Astrocyte of the cerebellum (primary cell): ENCODE data around the gene FERMT2.

Experiments
- DNase-seq: peaks from one replicate; pipeline ENCODE4 v3.0.0-alpha.2; 2011; ENCODE audit warnings: low read depth
- H3K4me3 ChIP-seq: 2 replicates; pipeline ENCODE4 v1.5.1; 2011; ENCODE audit warnings: mild to moderate bottlenecking, low read depth, low read length, moderate library complexity
- in situ Hi-C: cut with HindIII; loops from 2 replicates; pipeline ENCODE4 v1.10.0; 2017; ENCODE audit warnings: low sequenced_read_pairs
- TF ChIP-seq, protein P1 (sequence below): IDR thresholded peaks from 2 replicates; pipeline ENCODE4 v1.5.1; 2012; ENCODE audit warnings: low read length, low read depth, moderate library complexity, mild to moderate bottlenecking; ENCODE audit errors: missing control alignments

Gene FERMT2

DNA sequence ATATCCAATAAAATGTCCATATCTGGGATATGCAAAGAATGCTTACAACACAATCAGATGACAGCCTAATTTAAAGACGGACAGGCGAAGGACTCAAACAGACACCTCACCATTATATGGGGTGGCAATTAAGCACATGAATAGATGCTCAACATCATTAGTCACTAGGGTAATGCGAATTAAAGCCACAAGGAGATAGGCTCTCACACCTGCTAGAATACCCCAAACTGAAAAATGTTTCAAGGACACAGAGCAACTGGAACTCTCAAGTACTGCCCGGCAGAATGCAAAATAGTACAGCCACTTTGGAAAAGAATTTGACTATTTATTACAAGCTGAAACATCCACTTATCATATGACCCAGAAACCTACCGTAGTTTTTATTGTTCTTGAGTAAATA lies 42.9 kb downstream of the FERMT2 start:
- TF ChIP-seq, protein P1, sequence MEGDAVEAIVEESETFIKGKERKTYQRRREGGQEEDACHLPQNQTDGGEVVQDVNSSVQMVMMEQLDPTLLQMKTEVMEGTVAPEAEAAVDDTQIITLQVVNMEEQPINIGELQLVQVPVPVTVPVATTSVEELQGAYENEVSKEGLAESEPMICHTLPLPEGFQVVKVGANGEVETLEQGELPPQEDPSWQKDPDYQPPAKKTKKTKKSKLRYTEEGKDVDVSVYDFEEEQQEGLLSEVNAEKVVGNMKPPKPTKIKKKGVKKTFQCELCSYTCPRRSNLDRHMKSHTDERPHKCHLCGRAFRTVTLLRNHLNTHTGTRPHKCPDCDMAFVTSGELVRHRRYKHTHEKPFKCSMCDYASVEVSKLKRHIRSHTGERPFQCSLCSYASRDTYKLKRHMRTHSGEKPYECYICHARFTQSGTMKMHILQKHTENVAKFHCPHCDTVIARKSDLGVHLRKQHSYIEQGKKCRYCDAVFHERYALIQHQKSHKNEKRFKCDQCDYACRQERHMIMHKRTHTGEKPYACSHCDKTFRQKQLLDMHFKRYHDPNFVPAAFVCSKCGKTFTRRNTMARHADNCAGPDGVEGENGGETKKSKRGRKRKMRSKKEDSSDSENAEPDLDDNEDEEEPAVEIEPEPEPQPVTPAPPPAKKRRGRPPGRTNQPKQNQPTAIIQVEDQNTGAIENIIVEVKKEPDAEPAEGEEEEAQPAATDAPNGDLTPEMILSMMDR: no peak
- no peak for DNase-seq
- H3K4me3 ChIP-seq: no peak overlapping the region
- in situ Hi-C loops: no loop called here

DNA sequence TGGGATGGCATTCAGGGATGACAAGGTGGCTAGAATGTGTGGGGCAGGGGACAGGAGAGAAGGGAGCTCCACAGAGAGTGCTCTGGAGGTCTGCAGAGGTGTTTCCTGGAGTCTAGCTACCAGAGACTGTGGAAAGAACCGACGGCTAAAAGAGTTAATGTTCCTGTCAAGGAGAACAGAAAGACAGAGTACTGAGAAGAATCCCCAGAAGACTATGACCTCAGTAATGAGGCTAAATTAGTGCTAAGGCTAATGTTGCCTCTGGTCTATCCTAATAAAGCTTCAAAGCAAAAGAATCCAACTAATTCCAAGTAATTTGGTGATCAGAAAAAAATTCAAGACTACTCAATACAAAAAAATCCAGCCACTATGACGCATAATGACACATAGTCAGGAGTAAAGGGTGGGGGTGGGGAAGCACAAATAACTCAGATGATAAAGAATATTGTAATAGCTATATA lies 44.7 kb downstream of the FERMT2 start:
- H3K4me3 ChIP-seq: no peak overlapping the region
- TF ChIP-seq, protein P1: no peak
- DNase-seq: peak; percentile 75
- in situ Hi-C loops: no loop called here

DNA sequence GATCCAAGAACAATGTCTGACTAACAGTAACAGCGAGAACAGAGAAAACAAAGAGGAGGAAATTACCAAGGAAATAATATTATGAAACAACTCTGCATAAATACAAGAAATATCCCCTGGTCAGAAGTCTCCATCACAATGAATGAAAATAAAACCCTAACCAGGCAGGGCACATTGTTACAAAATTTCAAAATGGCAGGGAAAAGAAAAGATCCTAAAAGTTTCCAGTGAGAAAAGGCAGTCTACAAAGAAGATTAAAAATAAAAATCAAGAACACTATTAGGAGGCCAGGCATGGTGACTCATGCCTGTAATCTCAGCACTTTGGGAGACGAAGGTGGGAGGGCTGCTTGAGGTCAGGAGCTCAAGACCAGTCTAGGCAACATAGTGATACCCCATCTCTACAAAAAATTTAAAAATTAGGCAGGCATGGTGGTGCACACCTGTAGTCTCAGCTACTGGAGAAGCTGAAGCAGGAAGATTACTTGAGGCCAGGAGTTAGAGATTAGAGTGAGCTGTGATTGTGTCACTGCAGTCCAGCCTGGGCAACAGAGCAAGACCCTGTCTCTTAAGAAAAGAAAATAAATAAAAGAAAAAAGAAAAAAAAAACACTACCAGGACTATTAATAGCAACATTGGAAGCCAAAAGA lies 47.8 kb downstream of the FERMT2 start:
- TF ChIP-seq, protein P1: no peak
- no peak for DNase-seq
- no peak overlapping the region for H3K4me3 ChIP-seq
- in situ Hi-C loops: no loop called here

DNA sequence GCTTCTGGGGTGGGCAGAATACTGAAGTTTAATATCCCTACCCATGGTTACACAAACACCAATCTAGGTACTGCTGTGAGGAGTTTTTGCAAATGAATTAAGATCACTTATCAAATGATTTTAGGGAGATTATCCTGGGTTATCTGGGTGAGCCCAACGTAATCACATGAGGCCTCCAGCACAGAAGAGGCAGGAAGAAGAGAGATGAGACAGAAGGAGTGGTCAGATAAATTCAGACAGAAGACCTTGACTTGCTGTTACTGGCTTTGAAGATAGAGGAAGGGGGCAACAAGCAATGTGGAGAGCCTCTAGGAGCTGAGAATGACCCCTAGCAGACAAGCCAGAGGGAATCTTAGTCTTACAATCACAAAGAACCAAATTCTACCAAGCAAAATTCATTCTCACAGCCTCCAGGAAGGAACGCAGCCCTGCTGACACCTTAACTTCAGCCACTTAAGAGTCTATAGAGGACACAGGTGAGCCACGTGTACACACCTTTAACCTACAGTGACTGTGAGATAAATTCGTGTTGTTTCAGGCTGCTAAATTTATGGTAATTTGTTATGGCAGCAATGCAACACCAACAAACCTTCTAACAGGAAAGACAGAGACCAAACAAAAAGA lies 49.4 kb downstream of the FERMT2 start:
- no peak for DNase-seq
- in situ Hi-C loops: no loop called here
- no peak overlapping the region for H3K4me3 ChIP-seq
- TF ChIP-seq, protein P1: no peak

DNA sequence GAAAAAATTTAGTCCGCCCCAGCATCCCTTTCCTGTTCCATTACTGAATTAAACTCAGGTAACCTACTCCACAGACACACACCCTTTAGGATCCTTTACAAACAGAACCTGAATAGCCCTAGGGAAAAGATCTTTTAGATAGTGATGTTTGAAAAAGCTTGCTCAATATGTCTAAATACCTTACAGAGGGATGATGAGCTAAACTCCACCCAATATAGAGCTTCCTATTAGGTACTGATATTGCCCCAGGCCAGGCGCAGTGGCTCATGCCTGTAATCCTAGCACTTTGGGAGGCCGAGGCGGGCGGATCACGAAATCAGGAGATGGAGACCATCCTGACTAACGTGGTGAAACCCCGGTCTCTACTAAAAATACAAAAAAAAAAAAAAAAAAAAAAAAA lies 50.1 kb downstream of the FERMT2 start:
- in situ Hi-C loops: no loop called here
- TF ChIP-seq, protein P1: no peak

DNA sequence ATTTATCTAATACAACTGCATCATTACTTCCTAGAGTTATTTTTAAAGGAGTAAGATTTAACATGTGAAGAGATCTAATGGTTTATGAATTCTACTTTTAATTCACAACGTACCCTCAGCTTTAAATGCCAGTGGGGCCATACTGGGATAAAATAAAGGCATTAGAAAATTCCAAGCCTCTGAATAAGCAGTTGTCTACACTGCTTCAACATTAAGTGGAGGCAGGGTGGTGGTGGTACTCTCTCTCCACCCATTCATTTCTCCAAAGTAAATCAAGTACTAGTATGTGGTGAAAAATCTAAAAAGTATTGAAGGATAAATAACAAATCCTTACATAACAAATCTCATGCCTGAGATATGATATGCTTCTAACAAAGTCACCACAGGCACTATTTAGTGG lies 52.4 kb downstream of the FERMT2 start:
- DNase-seq: no peak
- TF ChIP-seq, protein P1: no peak
- in situ Hi-C loops: no loop called here
- no peak overlapping the region for H3K4me3 ChIP-seq

More for the DNA sequence above, 50.1 kb downstream of the FERMT2 start:
- no peak overlapping the region for H3K4me3 ChIP-seq
- DNase-seq: no peak
